GM18867 (cell line): Measurements from ENCODE around the gene SAPCD2.
"Not testable (repeated sequence)": the region's sequence is repeated elsewhere in the genome, so short reads cannot be mapped to it uniquely, and the experiment has no call there.

Experiments used
- ATAC-seq: cut with Tn5 transposase; IDR thresholded peaks from one replicate; pipeline ENCODE4 v1.9.1; 2021; ENCODE audit warnings: mild to moderate bottlenecking, moderate library complexity; ENCODE audit not compliant: unreplicated experiment

Gene SAPCD2

GRCh38 chr9:137034039-137034708 is 36.2 kb downstream of the SAPCD2 start:
- ATAC-seq, result no peak

- ATAC-seq, result not testable (repeated sequence)
These were observed 36.9 kb downstream of the SAPCD2 start for GRCh38 chr9:137033481-137033880.

- no peak for ATAC-seq
These were observed 37.5 kb downstream of the SAPCD2 start for GRCh38 chr9:137032858-137033257.

GRCh38 chr9:137031904-137032640 is 38.3 kb downstream of the SAPCD2 start, which contains the start of gene FUT7:
TSS of gene FUT7 (minus strand) at chr9:137032088. CDS start at chr9:137031991, 97 bp downstream.
- ATAC-seq, result no peak

- no peak for ATAC-seq
These were observed 39.5 kb downstream of the SAPCD2 start for GRCh38 chr9:137030538-137031527.

GRCh38 chr9:137030006-137030405 is 40.4 kb downstream of the SAPCD2 start:
- no peak for ATAC-seq

GRCh38 chr9:137029058-137029936 is 41.1 kb downstream of the SAPCD2 start:
- peak; percentile 32 for ATAC-seq

- peak; percentile 34 for ATAC-seq
These were observed 41.9 kb downstream of the SAPCD2 start for GRCh38 chr9:137028263-137029057.

GRCh38 chr9:137027369-137028262 is 42.7 kb downstream of the SAPCD2 start, which contains the start of gene ABCA2:
TSS of gene ABCA2 (minus strand) at chr9:137028237. CDS start at chr9:137028140, 97 bp downstream.
- ATAC-seq, result no peak

- ATAC-seq, result no peak
These were observed 43.5 kb downstream of the SAPCD2 start for GRCh38 chr9:137026828-137027227.

GRCh38 chr9:137026384-137026783 is 44.0 kb downstream of the SAPCD2 start:
- no peak for ATAC-seq

- no peak for ATAC-seq
These were observed 44.8 kb downstream of the SAPCD2 start for GRCh38 chr9:137025517-137025966.

GRCh38 chr9:137023583-137023991 is 46.8 kb downstream of the SAPCD2 start:
- no peak for ATAC-seq

GRCh38 chr9:137023157-137023556 is 47.2 kb downstream of the SAPCD2 start:
- ATAC-seq, result no peak

- ATAC-seq, result no peak
These were observed 47.7 kb downstream of the SAPCD2 start for GRCh38 chr9:137022662-137023008.

GRCh38 chr9:137021979-137022661 is 48.2 kb downstream of the SAPCD2 start:
- ATAC-seq, result no peak

GRCh38 chr9:137021568-137021978 is 48.8 kb downstream of the SAPCD2 start:
- no peak for ATAC-seq
